SK-N-SH (cell line): Measurements from ENCODE around the gene DNASE2. TPM values are rescaled to one million over a fixed set of nuclear protein-coding genes. Genes with fewer than 3 reads are reported as not detected.

ENCODE experiments used
- CTCF ChIA-PET: fragments of 300-600, 350-600 bp; formaldehyde crosslinking; extraction: SDS; loops from one replicate; lab custom pipeline; 2021; lab: Yijun Ruan, JAX
- POLR2A ChIA-PET: fragments of 350-600 bp; sonication (Branson Sonifier 250); formaldehyde crosslinking; extraction: SDS; loops from one replicate; lab custom pipeline; 2020; ENCODE audit warnings: antibody characterized with exemption, inconsistent platforms; lab: Yijun Ruan, JAX
- DNase-seq: peaks from one replicate; pipeline ENCODE4 v3.0.0; 2012
- H2AFZ ChIP-seq: fragments of 200-600 bp; sonication (generic); 2 replicates; pipeline ENCODE4 v1.8.1; 2016; ENCODE audit warnings: antibody characterized with exemption, mild to moderate bottlenecking, low read depth
- H3F3A ChIP-seq: fragments of 200-600 bp; sonication (generic); replicated peaks from 2 replicates; pipeline ENCODE3; 2016; ENCODE audit warnings: antibody characterized with exemption, mild to moderate bottlenecking; ENCODE audit not compliant: insufficient read depth
- H3K27ac ChIP-seq, 2 experiments: fragments of 200-500 bp in 1 of 2; fragments of 200-600 bp in 1 of 2; sonication (Bioruptor generic) in 1 of 2; sonication (generic), shearing (Covaris generic) in 1 of 2; 2 replicates each; pipeline versions ENCODE4 v1.5.1 to v1.6.1; 2014 to 2016; ENCODE audit warnings: low read depth in 2 of 2, inconsistent platforms in 1 of 2, low read length in 1 of 2, mild to moderate bottlenecking in 1 of 2, mixed read lengths in 1 of 2
- H3K27me3 ChIP-seq: fragments of 200-600 bp; sonication (generic), shearing (Covaris generic); 2 replicates; pipeline ENCODE4 v1.6.1; 2016; ENCODE audit warnings: mixed run types; ENCODE audit not compliant: insufficient read depth
- H3K36me3 ChIP-seq, 2 experiments: fragments of 200-500 bp in 1 of 2; fragments of 200-600 bp in 1 of 2; sonication (Bioruptor generic) in 1 of 2; sonication (generic) in 1 of 2; replicated peaks in 1 of 2; 2 replicates each; pipeline versions ENCODE3 to v1.5.1; 2014 to 2016; ENCODE audit warnings: low read length in 1 of 2, mild to moderate bottlenecking in 1 of 2; ENCODE audit not compliant: insufficient read depth in 2 of 2, control insufficient read depth in 1 of 2
- H3K4me1 ChIP-seq, 2 experiments: fragments of 200-500 bp in 1 of 2; fragments of 200-600 bp in 1 of 2; sonication (Bioruptor generic) in 1 of 2; sonication (generic), shearing (Covaris generic) in 1 of 2; 2 replicates each; pipeline versions ENCODE4 v1.5.1 to v1.6.1; 2014 to 2016; ENCODE audit warnings: low read depth in 1 of 2, low read length in 1 of 2, mixed run types in 1 of 2; ENCODE audit not compliant: insufficient read depth in 2 of 2, control insufficient read depth in 1 of 2
- H3K4me2 ChIP-seq: fragments of 200-600 bp; sonication (generic), shearing (Covaris generic); 2 replicates; pipeline ENCODE4 v1.6.1; 2017; ENCODE audit warnings: mixed run types
- H3K4me3 ChIP-seq, 2 experiments: fragments of 200-500 bp in 1 of 2; fragments of 200-600 bp in 1 of 2; sonication (Bioruptor generic) in 1 of 2; sonication (generic), shearing (Covaris generic) in 1 of 2; 2 replicates each; pipeline versions ENCODE4 v1.5.1 to v1.8.1; 2014 to 2016; ENCODE audit warnings: low read depth in 2 of 2, inconsistent platforms in 1 of 2, low read length in 1 of 2, mild to moderate bottlenecking in 1 of 2, mixed read lengths in 1 of 2, moderate library complexity in 1 of 2
- H3K79me2 ChIP-seq: fragments of 200-600 bp; sonication (generic); 2 replicates; pipeline ENCODE4 v1.8.1; 2017; ENCODE audit warnings: mild to moderate bottlenecking; ENCODE audit not compliant: insufficient read depth
- H3K9ac ChIP-seq: fragments of 200-600 bp; sonication (generic); 2 replicates; pipeline ENCODE4 v1.6.1; 2017; ENCODE audit warnings: mixed run types
- H3K9me2 ChIP-seq: fragments of 200-600 bp; sonication (generic); 2 replicates; pipeline ENCODE4 v1.6.1; 2017; ENCODE audit warnings: mixed run types
- H3K9me3 ChIP-seq: fragments of 200-600 bp; sonication (generic); 2 replicates; pipeline ENCODE4 v1.6.1; 2017; ENCODE audit warnings: mixed run types, mild to moderate bottlenecking, moderate library complexity
- H4K20me1 ChIP-seq: fragments of 200-600 bp; sonication (generic); 2 replicates; pipeline ENCODE4 v1.6.1; 2017; ENCODE audit warnings: mild to moderate bottlenecking, mixed run types; ENCODE audit not compliant: insufficient read depth
- CHD2 ChIP-seq: fragments of 150-350 bp; IDR thresholded peaks from 2 replicates; pipeline ENCODE4 v1.6.1; 2018; ENCODE audit warnings: low read length; ENCODE audit not compliant: partially characterized antibody
- ELF1 ChIP-seq: IDR thresholded peaks from 2 replicates; pipeline ENCODE4 v1.4.0; 2012
- FOSL2 ChIP-seq: IDR thresholded peaks from 2 replicates; pipeline ENCODE4 v1.4.0; 2012; ENCODE audit warnings: low read depth, mild to moderate bottlenecking, moderate library complexity, borderline replicate concordance
- FOXJ3 ChIP-seq: sonication (generic); formaldehyde crosslinking; IDR thresholded peaks from 2 replicates; pipeline ENCODE4 v1.5.1; 2020; ENCODE audit warnings: mild to moderate bottlenecking, missing genetic modification reagents
- FOXM1 ChIP-seq: IDR thresholded peaks from 2 replicates; pipeline ENCODE4 v1.4.0; 2012; ENCODE audit warnings: low read depth, mild to moderate bottlenecking
- MXI1 ChIP-seq: IDR thresholded peaks from 2 replicates; pipeline ENCODE4 v1.6.1; 2012; ENCODE audit warnings: mild to moderate bottlenecking, low read depth, low read length, improper control_type of control experiment
- NFIC ChIP-seq: IDR thresholded peaks from 2 replicates; pipeline ENCODE4 v1.4.0; 2012; ENCODE audit warnings: borderline replicate concordance
- NRF1 ChIP-seq: IDR thresholded peaks from 2 replicates; pipeline ENCODE4 v1.6.1; 2012; ENCODE audit warnings: low read depth, mild to moderate bottlenecking, low read length
- POLR2AphosphoS5 ChIP-seq: IDR thresholded peaks from 2 replicates; pipeline ENCODE4 v1.6.1; 2012; ENCODE audit warnings: low read depth, low read length
- RCOR1 ChIP-seq: fragments of 150-350 bp; IDR thresholded peaks from 2 replicates; pipeline ENCODE4 v1.6.1; 2017; ENCODE audit warnings: antibody characterized with exemption, low read length
- RFX5 ChIP-seq: IDR thresholded peaks from 2 replicates; pipeline ENCODE4 v1.6.1; 2012; ENCODE audit warnings: mild to moderate bottlenecking, improper control_type of control experiment, low read length
- SIN3A ChIP-seq: IDR thresholded peaks from 2 replicates; pipeline ENCODE4 v1.6.1; 2012; ENCODE audit warnings: low read depth, mild to moderate bottlenecking, low read length, moderate library complexity, borderline replicate concordance
- TAF1 ChIP-seq: IDR thresholded peaks from 2 replicates; pipeline ENCODE4 v1.6.1; 2012; ENCODE audit warnings: low read depth, mild to moderate bottlenecking, low read length, moderate library complexity, borderline replicate concordance
- TCF12 ChIP-seq: IDR thresholded peaks from 2 replicates; pipeline ENCODE4 v1.4.0; 2012
- TEAD4 ChIP-seq: IDR thresholded peaks from 2 replicates; pipeline ENCODE4 v1.4.0; 2012; ENCODE audit warnings: mild to moderate bottlenecking, borderline replicate concordance; ENCODE audit not compliant: insufficient read depth
- WGBS: methylation state at CpG from one replicate; pipeline ENCODE4 v1.1.6; 2017; ENCODE audit warnings: low lambda C conversion rate; 5-methylcytosine and 5-hydroxymethylcytosine counted together
- polyA plus RNA-seq, 3 experiments: library from polyadenylated mRNA; depleted of rRNA; stranded (reverse); fragments of >200 nt; gene quantifications; 2 replicates each; pipeline ENCODE4 v1.2.3, GENCODE V29; 2012
- TF ChIP-seq, protein P1 (sequence below): IDR thresholded peaks from 2 replicates; pipeline ENCODE4 v1.4.0; 2012; ENCODE audit warnings: low read depth, borderline replicate concordance
- TF ChIP-seq, protein P2 (sequence below): IDR thresholded peaks from 2 replicates; pipeline ENCODE4 v1.4.0; 2012; ENCODE audit warnings: low read depth
- TF ChIP-seq, protein P3 (sequence below): IDR thresholded peaks from 2 replicates; pipeline ENCODE4 v1.4.0; 2012; ENCODE audit warnings: low read depth, borderline replicate concordance
- TF ChIP-seq, protein P4 (sequence below): fragments of 150-350 bp; IDR thresholded peaks from 2 replicates; pipeline ENCODE4 v1.6.1; 2017; ENCODE audit warnings: antibody characterized with exemption, low read length, low read depth, borderline replicate concordance

Gene DNASE2, protein sequence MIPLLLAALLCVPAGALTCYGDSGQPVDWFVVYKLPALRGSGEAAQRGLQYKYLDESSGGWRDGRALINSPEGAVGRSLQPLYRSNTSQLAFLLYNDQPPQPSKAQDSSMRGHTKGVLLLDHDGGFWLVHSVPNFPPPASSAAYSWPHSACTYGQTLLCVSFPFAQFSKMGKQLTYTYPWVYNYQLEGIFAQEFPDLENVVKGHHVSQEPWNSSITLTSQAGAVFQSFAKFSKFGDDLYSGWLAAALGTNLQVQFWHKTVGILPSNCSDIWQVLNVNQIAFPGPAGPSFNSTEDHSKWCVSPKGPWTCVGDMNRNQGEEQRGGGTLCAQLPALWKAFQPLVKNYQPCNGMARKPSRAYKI
- 29.8 and 40.7 TPM in 2 replicates for polyA plus RNA-seq (2012; rRNA removed)
- polyA plus RNA-seq (2012; cell fraction: cytosol; rRNA removed) = 23.1 and 30.9 TPM in 2 replicates
- polyA plus RNA-seq (2012; cell fraction: nucleus; rRNA removed) = 10.8 and 15.2 TPM in 2 replicates

DNA sequence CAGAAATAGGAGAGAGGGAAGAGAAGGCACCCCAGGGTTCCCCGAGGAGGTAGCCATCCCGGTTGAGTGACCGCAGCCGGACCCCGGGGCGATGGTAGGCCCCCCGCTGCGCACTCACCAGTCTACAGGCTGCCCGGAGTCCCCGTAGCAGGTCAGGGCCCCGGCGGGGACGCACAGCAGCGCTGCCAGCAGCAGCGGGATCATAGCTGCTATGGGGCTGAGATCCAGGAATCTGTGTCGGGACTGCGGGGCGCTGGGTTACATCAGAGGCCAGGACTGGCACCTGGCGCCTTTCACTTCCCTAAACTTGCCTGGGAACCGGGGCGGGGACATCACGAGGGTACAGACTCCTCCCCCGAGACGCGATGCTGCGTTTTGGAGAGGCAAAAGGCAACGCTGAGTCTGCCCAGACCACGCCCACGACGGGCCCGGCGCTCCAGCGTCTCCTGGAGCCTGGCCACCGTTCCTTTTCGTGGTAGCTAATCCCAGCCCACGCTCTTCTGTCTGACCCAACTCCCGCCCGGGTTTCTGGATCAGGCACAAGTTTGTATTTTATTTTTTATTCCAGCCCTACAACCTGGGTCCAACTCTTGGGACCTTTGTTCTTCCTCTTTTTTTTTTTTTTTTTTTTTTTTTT lies at the start of gene DNASE2:
Gene DNASE2, minus strand, starts transcription at position 278 of the 637 bp plus-strand sequence. Its CDS starts 74 bp downstream, at position 204.
- Histone ChIP-seq H3K9me3 (no peaks in the 10 kb centered on the region), H3K4me2 (peak within 1 kb of the TSS; percentile 85), H2AFZ (peak within 1 kb of the TSS; percentile 97), H3F3A (peaks cover 9% of the 10 kb centered on the region), H3K27ac (peak within 1 kb of the TSS; percentile 71 to 76), H3K79me2 (no peaks in the 10 kb centered on the region), H3K36me3 (peaks cover 0 to 3% of the 10 kb centered on the region in 2 experiments), H3K4me3 (peak within 1 kb of the TSS; percentile 68 to 86), H3K9me2 (no peaks in the 10 kb centered on the region), H3K9ac (peak within 1 kb of the TSS; percentile 73), H3K27me3 (peaks cover 11% of the 10 kb centered on the region; the same call in 1 of the 2 replicates), H3K4me1 (peaks cover 0 to 9% of the 10 kb centered on the region in 2 experiments; a peak in 1 of 4 replicates), H4K20me1 (no peaks in the 10 kb centered on the region)
- DNase-seq = peak; percentile 95
- WGBS = 0% methylated on average over 15 of the region's 38 CpGs
- TF ChIP-seq, protein P1, sequence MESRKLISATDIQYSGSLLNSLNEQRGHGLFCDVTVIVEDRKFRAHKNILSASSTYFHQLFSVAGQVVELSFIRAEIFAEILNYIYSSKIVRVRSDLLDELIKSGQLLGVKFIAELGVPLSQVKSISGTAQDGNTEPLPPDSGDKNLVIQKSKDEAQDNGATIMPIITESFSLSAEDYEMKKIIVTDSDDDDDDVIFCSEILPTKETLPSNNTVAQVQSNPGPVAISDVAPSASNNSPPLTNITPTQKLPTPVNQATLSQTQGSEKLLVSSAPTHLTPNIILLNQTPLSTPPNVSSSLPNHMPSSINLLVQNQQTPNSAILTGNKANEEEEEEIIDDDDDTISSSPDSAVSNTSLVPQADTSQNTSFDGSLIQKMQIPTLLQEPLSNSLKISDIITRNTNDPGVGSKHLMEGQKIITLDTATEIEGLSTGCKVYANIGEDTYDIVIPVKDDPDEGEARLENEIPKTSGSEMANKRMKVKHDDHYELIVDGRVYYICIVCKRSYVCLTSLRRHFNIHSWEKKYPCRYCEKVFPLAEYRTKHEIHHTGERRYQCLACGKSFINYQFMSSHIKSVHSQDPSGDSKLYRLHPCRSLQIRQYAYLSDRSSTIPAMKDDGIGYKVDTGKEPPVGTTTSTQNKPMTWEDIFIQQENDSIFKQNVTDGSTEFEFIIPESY = no peak
- TF ChIP-seq ELF1 = peak; percentile 57; the same call in 1 of the 2 replicates
- peak; percentile 95 for TF ChIP-seq RFX5
- TF ChIP-seq TCF12 = peak; percentile 21; the same call in 1 of the 2 replicates
- TF ChIP-seq, protein P2, sequence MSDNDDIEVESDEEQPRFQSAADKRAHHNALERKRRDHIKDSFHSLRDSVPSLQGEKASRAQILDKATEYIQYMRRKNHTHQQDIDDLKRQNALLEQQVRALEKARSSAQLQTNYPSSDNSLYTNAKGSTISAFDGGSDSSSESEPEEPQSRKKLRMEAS = 0 out of 2 replicates have a peak, but pooled peaks have one; percentile 46
- TF ChIP-seq FOXM1 = no peak
- TF ChIP-seq, protein P3, sequence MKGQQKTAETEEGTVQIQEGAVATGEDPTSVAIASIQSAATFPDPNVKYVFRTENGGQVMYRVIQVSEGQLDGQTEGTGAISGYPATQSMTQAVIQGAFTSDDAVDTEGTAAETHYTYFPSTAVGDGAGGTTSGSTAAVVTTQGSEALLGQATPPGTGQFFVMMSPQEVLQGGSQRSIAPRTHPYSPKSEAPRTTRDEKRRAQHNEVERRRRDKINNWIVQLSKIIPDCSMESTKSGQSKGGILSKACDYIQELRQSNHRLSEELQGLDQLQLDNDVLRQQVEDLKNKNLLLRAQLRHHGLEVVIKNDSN = peak; percentile 65; the same call in 1 of the 2 replicates
- TF ChIP-seq FOSL2 = no peak
- TF ChIP-seq POLR2AphosphoS5 = peak; percentile 70
- TF ChIP-seq, protein P4, sequence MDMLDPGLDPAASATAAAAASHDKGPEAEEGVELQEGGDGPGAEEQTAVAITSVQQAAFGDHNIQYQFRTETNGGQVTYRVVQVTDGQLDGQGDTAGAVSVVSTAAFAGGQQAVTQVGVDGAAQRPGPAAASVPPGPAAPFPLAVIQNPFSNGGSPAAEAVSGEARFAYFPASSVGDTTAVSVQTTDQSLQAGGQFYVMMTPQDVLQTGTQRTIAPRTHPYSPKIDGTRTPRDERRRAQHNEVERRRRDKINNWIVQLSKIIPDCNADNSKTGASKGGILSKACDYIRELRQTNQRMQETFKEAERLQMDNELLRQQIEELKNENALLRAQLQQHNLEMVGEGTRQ = 0 out of 2 replicates have a peak, but pooled peaks have one; percentile 3
- peak; percentile 48 for TF ChIP-seq NRF1
- no peak for TF ChIP-seq FOXJ3 (CRISPR knock-in tag)
- 0 out of 2 replicates have a peak, but pooled peaks have one; percentile 32 for TF ChIP-seq RCOR1
- no peak for TF ChIP-seq TEAD4
- TF ChIP-seq NFIC = no peak
- peak; percentile 50; the same call in 1 of the 2 replicates for TF ChIP-seq TAF1
- peak; percentile 89 for TF ChIP-seq MXI1
- no peak for TF ChIP-seq SIN3A
- peak; percentile 10 for TF ChIP-seq CHD2
- POLR2A ChIA-PET = interaction anchor here (0.6 to 3.0 kb wide), 8 partner anchors 8 to 242 kb away, joined by 3 to 21 read pairs (median 3); partner anchors contain the start of genes GCDH and SYCE2
- CTCF ChIA-PET = interaction anchor here (0.6 to 5.4 kb wide), 13 partner anchors 9 to 220 kb away, joined by 3 to 28 read pairs (median 4); partner anchors contain the start of gene GCDH
